ENCODE data around the gene HKDC1.

Gene HKDC1

DNA sequence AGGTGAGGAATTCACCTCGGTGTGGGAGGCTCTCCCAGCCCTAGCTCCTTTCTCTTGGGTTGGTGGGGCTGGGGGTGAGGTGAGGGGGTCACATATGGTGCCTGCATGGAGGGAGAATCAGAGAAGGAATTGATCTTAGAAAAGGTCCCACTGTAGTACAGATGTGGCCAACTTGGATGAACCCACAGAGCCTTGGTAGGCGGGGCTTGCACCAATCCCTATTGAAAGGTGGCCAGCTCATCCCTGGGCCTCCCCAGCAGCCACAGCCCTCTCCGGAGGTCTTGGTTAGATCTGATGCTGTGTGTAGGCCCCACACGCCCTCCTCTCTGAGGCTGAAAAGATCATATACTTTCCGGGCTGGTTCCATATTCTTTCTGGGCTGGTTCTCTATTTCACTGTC, 19.0 kb downstream of the HKDC1 start:
- no peak for TF ChIP-seq POLR2AphosphoS5 (IDR thresholded peaks at IDR 0.05; ENCODE audit: low read depth, low read length)
- TF ChIP-seq TAF1 (IDR thresholded peaks at IDR 0.05; ENCODE audit: borderline replicate concordance, insufficient read depth, low read length): no peak
- TF ChIP-seq FOXP2 (optimal IDR thresholded peaks at IDR 0.05; ENCODE audit: borderline replicate concordance, extremely low read depth, extremely low read length, insufficient read depth): no peak
- TF ChIP-seq, protein P1, sequence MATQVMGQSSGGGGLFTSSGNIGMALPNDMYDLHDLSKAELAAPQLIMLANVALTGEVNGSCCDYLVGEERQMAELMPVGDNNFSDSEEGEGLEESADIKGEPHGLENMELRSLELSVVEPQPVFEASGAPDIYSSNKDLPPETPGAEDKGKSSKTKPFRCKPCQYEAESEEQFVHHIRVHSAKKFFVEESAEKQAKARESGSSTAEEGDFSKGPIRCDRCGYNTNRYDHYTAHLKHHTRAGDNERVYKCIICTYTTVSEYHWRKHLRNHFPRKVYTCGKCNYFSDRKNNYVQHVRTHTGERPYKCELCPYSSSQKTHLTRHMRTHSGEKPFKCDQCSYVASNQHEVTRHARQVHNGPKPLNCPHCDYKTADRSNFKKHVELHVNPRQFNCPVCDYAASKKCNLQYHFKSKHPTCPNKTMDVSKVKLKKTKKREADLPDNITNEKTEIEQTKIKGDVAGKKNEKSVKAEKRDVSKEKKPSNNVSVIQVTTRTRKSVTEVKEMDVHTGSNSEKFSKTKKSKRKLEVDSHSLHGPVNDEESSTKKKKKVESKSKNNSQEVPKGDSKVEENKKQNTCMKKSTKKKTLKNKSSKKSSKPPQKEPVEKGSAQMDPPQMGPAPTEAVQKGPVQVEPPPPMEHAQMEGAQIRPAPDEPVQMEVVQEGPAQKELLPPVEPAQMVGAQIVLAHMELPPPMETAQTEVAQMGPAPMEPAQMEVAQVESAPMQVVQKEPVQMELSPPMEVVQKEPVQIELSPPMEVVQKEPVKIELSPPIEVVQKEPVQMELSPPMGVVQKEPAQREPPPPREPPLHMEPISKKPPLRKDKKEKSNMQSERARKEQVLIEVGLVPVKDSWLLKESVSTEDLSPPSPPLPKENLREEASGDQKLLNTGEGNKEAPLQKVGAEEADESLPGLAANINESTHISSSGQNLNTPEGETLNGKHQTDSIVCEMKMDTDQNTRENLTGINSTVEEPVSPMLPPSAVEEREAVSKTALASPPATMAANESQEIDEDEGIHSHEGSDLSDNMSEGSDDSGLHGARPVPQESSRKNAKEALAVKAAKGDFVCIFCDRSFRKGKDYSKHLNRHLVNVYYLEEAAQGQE (IDR thresholded peaks at IDR 0.05; ENCODE audit: insufficient read depth in 1 of 2, low read depth in 2 of 2, low read length in 2 of 2): no peak
- no peak for TF ChIP-seq SIN3A (IDR thresholded peaks at IDR 0.05; ENCODE audit: borderline replicate concordance, insufficient read depth, low read length)

DNA sequence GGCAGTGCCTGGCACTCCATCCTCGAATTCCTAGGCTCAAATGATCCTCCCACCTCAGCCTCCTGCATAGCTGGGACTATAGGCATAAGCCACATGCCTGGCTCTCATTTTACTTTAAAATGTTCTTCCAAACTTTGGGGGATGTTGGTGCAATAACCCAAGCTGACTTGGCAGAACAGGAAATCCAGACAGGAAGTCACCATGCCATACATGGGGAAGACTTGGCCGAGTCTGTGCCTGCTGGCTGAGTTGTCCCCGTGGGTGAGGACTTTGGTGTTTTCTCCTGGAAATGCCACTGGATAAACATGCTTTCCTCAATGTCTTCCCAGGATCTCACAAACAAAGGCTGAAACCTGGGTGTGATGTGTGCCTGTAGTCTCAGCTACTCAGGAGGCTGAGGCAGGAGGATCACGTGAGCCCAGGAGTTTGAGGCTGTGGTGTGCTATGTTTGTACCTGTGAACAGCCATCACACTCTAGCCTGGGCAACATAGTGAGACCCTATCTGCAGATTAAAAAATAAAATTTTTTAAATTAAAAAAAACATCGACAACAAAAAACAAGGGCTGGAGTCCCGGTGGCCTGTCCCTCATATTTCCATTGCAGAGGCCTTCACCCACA, 19.8 kb downstream of the HKDC1 start:
- TF ChIP-seq, protein P1 (IDR thresholded peaks at IDR 0.05; ENCODE audit: insufficient read depth in 1 of 2, low read depth in 2 of 2, low read length in 2 of 2): no peak
- TF ChIP-seq FOXP2 (optimal IDR thresholded peaks at IDR 0.05; ENCODE audit: borderline replicate concordance, extremely low read depth, extremely low read length, insufficient read depth) (no peak), POLR2AphosphoS5 (IDR thresholded peaks at IDR 0.05; ENCODE audit: low read depth, low read length) (no peak), SIN3A (IDR thresholded peaks at IDR 0.05; ENCODE audit: borderline replicate concordance, insufficient read depth, low read length) (no peak), TAF1 (IDR thresholded peaks at IDR 0.05; ENCODE audit: borderline replicate concordance, insufficient read depth, low read length) (no peak)

DNA sequence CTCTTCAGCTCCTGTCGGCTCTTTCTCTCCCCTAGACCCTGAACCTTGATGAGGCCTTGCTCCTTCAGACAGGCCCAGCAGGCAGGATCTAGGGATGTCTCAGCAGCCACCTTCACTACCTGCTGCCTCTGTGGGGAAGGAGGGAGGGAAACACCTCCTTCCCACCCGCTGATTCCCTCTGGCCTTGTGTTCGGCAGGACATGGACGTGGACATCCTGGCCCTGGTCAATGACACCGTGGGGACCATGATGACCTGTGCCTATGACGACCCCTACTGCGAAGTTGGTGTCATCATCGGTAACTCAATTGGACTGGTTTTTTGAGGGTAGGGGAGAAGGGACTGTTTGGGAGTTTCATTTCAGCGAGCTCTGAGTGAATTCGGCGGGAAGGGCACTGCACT, 20.3 kb downstream of the HKDC1 start:
- TF ChIP-seq, protein P1 (IDR thresholded peaks at IDR 0.05; ENCODE audit: insufficient read depth in 1 of 2, low read depth in 2 of 2, low read length in 2 of 2): no peak
- no peak for TF ChIP-seq FOXP2 (optimal IDR thresholded peaks at IDR 0.05; ENCODE audit: borderline replicate concordance, extremely low read depth, extremely low read length, insufficient read depth)
- no peak for TF ChIP-seq SIN3A (IDR thresholded peaks at IDR 0.05; ENCODE audit: borderline replicate concordance, insufficient read depth, low read length)
- no peak for TF ChIP-seq TAF1 (IDR thresholded peaks at IDR 0.05; ENCODE audit: borderline replicate concordance, insufficient read depth, low read length)
- TF ChIP-seq POLR2AphosphoS5 (IDR thresholded peaks at IDR 0.05; ENCODE audit: low read depth, low read length): no peak

DNA sequence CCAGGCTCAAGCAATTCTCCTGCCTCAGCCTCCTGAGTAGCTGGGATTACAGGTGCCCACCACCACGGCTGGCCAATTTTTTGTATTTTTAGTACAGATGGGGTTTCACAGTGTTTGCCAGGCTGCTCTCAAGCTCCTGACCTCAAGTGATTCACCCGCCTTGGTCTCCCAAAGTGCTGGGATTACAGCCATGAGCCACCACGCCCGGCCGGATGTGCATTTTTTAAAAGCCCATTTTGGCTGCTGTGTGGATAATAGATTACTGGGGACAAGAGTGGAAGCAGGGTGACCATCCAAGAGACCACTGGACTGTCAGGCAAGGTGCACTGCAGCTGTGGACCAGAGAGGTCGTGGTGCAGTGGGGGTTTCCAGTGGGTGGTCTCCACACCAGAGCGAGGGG, 21.4 kb downstream of the HKDC1 start:
- TF ChIP-seq FOXP2 (optimal IDR thresholded peaks at IDR 0.05; ENCODE audit: borderline replicate concordance, extremely low read depth, extremely low read length, insufficient read depth): no peak
- no peak for TF ChIP-seq POLR2AphosphoS5 (IDR thresholded peaks at IDR 0.05; ENCODE audit: low read depth, low read length)
- TF ChIP-seq, protein P1 (IDR thresholded peaks at IDR 0.05; ENCODE audit: insufficient read depth in 1 of 2, low read depth in 2 of 2, low read length in 2 of 2): no peak
- no peak for TF ChIP-seq TAF1 (IDR thresholded peaks at IDR 0.05; ENCODE audit: borderline replicate concordance, insufficient read depth, low read length)
- TF ChIP-seq SIN3A (IDR thresholded peaks at IDR 0.05; ENCODE audit: borderline replicate concordance, insufficient read depth, low read length): no peak

Measured in PFSK-1 (cell line).